GM18498 (cell line): Measurements from ENCODE around the gene XKR3.
"Not testable (repeated sequence)": the region's sequence is repeated elsewhere in the genome, so short reads cannot be mapped to it uniquely, and the experiment has no call there.

Experiments used
- ATAC-seq: cut with Tn5 transposase; IDR thresholded peaks from one replicate; pipeline ENCODE4 v1.9.1; 2021; ENCODE audit warnings: mild to moderate bottlenecking, moderate library complexity; ENCODE audit not compliant: unreplicated experiment

Gene XKR3

DNA sequence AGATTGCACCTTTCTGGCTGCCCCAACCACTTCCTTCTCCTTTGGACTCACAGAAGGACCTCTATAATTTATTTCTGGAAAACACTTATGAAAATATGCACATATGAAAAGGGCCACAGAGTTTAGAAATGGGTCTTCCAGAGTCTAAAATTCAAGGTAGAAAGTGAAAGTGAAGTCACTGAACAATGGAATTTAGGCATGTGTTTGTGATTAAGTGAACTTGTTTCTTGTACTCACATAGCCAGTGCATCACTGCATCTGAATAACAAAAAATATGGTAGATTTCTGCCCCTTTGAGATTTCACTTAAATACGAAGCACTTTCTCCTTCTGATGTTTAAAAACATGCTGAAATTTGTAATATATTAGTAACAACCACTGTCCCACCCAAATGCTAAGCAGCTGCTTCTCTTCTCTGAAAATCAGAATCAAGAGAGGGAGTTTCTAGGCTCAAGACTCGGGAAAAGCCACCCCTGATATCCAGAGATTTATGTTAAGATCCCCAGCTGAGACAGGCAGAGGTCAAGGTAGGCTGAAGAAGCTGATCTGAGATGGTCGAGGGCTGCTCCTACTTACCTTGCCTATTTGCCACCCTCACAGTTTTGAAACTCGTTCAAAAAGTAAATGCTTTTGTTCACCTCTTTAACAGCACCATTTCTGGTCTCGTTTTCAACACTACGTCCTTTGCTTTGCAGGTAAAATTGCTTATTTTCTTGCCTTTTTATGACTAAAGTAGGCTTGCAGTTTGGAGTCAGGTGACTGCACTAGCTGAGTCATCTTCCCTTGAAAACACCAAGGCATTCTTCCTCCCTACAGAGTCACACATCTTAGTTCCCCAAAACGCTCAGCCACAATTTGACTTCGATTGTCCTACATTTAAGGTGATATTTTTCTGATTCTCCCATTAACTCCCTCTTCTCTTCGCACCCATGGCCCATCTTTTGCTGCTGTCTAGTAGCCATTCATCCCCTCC is at the start of gene XKR3:
Gene XKR3, minus strand, starts transcription at position 696 of the 972 bp plus-strand sequence. CDS start 17,338 bp downstream, outside the sequence.
- ATAC-seq, result no peak

DNA sequence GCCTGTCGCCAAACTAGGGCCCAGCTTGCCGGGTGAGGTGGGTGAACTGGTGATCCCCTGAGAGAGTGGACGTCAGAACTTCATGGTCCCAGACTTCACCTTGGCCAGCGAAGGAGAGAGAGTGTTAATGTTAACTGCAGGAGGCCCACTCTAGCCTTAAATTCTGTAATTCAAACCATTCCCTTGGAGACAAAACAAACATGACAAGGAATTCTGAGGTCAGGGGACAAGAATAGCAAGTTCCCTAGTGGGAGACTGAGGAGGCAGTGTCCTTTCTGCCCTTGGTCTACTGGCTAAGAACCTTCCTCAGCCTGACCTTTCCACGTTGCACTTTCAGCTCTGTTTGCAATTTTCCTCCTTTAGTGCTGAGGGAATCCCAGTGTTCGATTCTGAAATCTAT is 44.4 kb upstream of the XKR3 start:
- ATAC-seq, result not testable (repeated sequence)

DNA sequence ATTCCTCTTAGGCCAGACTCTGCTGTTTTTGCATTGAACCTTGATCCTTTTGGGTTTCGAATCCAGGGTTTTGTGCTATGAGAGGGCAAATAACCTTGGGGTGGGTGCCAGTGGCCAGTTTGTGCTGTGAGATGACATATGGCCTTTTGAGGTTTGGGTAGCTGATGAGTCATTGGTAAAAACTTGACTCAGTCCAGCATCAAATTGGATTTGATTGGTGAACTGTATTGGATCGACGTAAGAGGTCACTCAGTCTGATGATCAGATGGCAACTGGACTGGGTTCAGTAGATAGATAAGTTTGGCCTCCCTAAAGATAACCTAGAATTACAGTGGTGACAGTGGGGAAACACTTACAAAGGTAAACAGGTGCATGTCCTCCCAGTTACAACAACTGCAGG is 41.0 kb upstream of the XKR3 start:
- ATAC-seq, result no peak

DNA sequence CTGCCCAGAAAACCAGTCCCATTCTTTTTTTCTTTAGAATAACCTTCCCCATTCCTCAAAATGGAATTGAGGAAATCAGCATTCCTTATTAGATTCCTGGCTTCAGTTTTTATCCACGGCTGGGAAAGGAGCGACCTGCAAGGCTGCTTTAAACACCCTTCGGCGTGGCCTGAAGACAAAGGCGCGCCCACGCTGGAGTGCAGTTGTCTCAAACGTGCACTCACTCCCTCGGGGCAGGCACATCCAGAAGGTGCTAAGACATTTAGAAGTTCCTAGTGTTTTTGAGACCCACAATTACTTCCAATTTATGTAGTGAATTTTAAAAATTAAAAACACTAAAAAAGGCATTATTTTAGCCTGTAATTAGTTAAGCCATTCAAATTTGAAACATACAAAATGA is 31.6 kb upstream of the XKR3 start:
- not testable (repeated sequence) for ATAC-seq

DNA sequence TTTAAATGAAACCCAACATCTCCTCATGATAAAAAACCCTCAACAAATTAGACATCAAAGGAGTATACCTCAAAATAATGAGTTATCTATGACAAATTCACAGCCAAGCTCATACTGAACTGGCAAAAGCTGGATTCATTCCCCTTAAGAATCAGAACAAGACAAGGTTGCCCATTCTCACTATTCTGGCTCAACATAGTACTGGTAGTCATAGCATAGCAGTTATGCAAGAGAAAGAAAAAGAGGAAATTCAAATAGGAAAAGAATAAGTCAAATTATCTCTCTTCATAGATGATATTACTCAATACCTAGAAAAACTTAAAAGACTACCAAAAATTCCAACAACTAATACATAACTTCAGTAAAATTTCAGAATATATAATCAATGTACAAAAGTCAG is 29.4 kb upstream of the XKR3 start:
- ATAC-seq, result no peak

DNA sequence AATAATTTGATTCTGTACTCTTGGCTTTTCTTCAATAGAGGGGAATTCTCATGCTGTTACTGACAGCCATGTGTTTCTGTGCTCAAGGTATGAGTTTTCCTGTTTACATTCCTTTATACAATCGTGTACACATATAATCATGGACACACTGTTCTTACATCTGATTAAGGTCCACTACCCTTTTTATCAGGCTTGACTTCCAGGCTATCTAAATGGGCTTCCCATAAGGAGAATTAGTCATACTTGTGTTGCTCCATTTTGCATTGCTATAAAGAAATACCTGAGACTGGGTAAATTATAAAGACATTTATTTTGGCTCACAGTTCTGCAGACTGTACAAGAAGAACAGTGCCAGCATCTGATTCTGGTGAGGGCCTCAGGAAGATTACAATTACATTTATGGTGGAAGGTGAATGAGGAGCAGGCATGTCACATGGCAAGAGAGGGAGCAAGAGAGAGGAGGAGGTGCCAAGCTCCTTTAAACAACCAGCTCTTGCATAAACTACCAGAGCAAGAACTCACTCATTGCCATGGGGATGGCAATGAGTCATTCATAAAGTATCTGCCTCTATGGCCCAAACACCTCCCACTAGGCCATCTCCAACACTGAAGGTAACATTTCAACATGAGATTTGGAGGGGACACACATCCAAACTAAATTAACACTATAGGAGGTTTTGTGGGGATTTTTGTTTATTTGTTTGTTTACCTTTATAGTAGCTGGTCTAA is 26.2 kb upstream of the XKR3 start:
- not testable (repeated sequence) for ATAC-seq

DNA sequence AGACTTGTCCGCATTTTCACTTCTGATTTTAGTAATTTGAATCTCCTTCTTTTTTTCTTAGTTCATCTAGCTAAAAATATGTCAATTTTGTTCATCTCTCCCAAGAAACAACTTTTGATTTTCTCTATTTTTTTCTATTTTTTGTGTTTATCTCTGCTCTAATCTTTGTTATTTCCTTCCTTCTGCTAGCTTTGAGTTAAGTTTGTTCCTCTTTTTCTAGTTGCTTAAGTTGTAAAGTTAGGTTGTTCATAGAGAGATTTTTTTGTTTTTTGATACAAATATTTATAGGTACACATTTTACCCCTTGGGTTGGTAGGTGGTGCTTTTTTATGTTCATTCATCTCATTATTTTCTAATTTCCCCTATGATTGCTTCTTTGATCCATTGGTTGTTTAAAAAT is 22.1 kb upstream of the XKR3 start:
- no peak for ATAC-seq

DNA sequence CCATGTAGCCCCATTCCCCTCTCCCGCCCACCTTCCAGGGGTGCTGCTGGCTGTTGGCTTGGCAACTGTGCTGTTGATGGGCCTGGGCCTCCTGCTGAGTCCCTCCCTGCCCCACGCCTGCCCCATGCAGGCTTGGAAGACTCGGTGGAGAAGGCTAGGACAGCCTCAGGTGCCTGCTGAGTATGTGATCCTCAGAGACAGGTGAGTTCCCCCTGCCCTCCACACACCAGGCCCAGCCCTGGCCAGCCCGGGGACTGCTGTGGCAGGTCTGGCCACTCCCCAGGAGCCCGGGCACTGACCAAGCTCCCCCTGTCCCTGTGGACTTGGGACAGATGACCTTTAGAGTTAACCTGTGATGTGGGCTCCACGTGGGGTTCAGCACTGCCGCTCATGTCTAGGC is 20.7 kb upstream of the XKR3 start:
- ATAC-seq, result no peak

DNA sequence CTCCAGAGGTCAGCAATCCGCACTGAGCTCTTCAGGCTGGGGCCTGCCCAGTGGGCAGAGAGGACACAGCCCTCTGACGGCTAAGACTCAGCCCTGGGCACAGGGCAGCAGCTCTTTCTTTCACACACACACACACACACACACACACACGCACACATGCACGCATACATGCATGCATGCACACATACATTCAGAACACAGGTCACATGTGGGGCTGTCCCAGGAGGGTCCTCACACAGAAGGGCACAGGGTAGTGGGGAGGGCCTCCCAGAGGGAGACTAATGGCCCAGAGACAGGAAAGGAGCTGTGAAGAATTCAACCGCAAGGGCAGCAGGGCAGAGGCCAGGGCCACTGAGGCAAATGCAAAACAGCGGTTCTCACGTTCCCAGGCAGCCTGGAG is 20.3 kb upstream of the XKR3 start:
- ATAC-seq, result no peak

DNA sequence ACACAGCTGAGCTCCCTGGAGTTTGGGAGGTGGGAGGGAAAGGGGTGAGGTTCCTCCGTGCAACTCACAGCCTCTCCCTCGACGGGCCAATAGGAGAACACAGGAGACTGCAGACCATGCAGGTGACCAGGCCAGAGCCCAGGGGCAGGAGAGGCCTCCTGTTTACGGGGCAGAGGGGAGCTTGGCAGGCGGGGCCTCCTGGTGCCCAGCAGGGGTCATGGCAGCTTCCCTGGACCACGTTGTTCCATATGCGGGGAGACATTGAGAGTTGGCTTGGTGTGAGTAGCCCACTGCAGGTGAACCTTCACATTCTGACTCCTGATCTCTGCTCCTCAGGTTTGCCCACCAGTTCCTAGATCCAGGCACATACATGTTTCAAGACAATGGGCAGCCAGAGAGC is 19.3 kb upstream of the XKR3 start:
- ATAC-seq, result no peak

DNA sequence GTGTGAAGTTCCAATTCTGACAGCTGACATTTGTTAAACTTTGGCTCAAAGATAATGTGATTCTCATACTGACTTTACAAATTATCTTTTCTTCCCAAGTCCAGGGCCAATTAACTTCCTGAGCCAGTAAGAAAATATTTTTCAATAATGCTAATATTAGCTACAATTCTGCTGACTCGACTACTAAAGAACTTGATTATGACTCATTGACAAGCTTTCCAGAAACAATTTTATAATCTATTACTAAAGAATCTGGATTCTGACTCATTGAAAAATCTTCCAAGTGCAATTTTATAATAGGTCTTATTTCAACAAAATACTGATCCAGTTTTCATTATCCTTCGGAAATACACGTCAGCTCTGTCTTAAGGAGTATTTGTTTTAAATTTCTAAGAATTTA is 12.9 kb upstream of the XKR3 start:
- no peak for ATAC-seq

DNA sequence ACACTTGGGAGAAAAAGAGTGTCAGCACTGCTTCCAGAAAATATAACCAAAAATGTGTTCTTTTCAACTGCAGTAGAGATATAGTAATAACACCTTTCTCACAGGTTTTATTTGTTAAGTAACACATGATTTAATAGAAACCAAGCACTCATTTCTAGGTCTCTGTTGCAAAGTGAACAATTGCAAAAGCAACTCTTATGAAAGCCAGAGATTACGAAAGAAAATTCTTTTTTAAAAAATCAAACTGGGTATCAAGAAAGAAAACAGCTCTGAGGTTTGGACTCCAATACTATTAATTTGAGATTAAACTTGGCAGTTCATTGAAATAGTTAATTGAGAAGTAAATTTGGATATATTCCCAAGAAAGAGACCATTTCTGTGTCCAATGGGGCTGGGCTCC is 9.8 kb upstream of the XKR3 start:
- no peak for ATAC-seq

DNA sequence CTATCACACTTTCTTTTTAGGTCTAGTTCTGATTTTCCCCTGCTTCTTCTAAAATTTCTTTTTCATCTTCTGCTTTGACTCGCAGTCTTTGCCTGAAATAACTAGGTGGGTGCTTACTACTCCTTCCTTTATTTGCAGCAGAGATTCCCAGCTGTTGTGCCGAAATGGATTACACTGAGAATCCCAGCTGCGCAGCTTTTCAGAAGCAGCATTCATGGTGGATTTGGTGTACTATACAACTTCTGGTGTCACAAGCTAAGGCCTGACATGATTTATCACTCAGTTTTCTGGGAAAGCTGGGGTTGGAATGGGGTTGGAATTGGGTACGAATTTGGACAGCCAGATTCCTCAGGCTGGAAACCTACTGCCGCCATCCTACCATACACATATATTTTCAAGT is 6.0 kb upstream of the XKR3 start:
- ATAC-seq, result no peak

DNA sequence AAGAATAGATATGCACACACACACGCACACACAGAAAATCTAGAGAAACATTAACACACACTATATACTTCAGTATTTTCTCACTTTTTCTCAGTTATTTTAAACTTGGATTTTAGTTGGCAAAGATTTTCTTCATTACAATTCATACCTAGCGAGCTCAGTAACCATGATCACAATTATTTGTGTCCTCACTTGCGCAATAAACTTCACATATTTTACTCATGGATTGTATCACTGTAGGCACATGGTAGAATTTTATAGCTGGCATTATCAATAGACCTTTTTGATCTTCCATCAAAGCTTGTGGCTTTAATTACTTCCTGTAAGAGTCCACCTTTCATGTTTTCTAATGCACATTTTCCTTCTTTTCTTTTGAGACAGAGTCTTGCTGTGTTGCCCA is 4.8 kb upstream of the XKR3 start:
- ATAC-seq, result no peak

DNA sequence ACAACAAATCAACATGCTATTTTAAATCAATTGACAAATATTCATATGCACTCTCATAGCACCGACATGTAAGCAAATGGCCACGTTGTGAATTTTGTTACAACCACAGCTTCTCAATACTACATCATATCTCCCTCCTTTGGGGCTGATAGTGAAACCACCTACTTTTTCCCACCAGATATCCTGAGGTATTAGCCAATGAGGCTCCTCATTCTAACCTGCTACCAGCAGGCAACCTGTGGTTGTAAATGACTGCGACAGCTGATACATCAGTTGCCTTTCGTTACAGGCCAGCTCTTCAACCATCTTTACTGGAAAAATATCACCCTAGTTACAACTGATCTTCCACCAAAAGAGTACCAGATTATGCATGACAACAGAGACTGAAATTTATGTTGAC is 3.7 kb upstream of the XKR3 start:
- ATAC-seq, result no peak

DNA sequence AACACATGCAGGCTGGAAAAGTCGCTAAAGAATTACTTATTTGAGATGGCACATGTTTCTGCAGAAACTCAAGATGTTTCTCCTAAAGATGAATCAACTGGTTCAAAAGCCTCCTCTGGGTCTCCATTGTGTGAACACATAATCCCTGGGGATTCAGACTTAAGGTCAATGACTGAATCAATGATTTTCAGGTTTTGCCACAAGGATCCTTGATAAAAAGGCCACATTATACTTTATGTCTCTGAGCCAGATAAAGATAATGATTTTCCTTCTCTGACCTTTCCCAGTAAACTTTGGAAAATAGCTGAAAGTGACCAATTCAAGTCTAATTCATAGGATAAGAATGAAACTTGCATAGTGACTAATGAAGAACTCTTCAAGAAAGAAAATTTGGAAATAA is 2.3 kb upstream of the XKR3 start:
- ATAC-seq, result no peak

DNA sequence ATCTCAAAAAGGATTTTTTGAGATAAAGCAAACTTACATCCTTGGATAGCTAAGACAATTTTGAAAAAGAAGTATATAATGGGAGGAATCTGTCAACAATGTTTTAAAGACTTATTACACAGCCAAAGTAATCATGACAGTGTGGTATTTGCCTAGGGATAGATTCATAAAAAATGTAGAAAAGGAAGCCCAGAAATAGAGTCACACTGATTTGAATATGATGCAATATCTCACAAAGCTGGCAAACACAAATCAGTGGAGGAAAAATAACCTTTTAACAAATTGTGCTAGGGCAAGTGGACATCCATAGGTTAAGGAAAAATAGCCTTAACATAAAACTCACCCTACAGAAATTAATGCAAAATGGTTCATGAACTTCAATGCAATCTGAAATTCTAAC is 6.0 kb downstream of the XKR3 start:
- ATAC-seq, result no peak

DNA sequence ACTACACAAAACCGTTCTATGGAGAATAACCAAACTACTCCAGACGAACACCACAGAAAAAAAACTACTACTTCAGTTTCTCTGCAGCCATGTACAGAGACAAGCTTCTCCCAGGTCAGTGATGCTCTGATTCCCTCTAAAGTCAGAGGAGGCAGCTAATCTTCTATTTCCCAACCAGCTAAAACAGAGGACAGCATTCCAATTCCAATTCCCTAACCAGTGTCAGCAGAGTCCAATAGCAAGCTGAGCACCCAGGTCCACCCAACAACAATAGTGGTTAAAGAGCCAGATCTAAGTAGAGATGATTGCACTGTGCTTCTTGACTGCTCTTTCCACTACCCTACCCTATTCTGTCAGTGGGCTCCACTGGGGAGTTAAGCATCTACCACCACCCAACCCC is 6.7 kb downstream of the XKR3 start:
- no peak for ATAC-seq

DNA sequence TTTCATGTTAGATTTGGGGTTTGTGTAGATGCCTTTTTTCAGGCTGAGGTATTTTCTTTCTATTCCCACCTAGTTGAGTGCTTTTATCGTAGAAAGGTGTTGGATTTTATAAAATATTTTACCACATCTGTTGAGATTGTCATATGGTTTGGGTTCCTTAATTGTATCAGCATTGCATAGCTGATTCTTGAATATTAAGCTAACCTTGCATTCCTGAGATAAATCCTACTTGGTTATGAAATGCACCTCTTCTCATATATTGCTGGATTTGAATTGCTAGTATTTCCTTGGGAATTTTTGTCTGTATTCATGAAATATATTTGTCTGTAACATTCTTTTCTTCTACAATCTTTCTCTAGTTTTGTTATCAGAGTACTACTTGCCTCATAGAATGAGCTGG is 10.1 kb downstream of the XKR3 start:
- no peak for ATAC-seq

DNA sequence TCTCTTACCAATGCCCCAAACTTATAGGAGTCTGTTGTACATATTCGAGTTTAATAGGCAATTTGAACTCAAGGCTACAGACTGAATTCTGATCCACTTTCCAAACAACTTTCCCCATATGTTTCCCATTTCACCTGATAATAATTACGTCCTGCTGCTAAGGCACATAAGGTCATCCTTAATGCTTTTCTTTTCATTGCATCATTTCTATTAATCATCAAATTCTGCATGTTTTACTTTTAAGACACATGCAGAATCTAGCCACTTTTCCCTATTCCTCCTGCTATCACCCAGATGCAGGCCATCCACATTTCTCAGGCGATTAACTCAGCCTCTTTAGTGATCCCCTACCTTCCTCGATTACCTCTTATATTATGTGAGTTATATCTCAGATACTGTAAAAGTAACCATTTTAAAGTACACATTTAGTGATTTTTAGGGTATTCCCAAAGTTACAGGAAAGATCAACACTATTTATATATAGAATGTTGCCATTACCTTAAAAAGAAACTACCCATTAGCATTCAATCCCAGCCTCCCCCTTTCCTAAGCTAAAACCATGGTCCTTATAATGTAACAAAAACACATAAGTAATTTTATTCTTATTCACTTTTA is 14.9 kb downstream of the XKR3 start:
- ATAC-seq, result no peak

DNA sequence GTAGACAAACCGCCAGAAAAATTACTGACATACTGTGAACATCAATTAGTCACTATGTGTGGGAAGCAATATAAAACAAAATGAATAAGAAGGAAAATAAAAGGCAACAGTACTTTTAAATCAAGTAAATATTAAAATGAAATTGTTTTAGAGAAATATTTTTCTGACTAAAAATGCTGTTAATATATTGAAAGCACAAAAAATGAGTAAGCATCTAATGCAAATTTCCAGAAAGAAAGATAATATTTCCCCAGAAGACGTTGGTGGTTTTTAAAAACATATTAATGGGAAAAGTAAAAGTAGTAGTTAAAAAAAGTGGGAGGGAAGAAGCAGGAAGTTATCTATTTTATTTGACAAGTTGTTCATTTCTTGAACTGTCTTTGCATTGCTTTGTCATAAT is 16.5 kb downstream of the XKR3 start:
- ATAC-seq, result no peak

DNA sequence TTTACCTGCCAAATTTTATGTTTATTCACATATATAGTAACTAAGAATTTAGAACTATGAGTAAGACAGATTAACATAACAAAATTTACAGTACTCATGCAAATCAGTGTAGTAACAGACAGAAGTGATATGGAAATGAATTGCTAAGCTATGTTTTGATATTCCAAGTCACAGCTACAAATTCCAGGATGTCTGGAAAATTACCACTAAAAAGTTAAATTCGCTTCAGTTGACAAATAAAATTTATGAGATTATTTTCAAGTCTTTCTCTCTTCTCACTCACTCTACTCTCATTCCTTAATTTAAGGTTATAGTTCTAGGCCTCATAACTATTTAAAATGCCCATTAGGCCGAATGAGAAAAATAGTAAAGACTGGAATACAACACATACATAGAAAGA is 18.1 kb downstream of the XKR3 start:
- ATAC-seq, result no peak
